Raji (cell line): ENCODE data around the gene USP47.

ENCODE experiments used
- POLR2A ChIP-seq: IDR thresholded peaks from 2 replicates; pipeline ENCODE4 v1.6.1; 2011; ENCODE audit warnings: low read depth, low read length, control low read depth; ENCODE audit not compliant: insufficient read depth

The USP47 gene, protein sequence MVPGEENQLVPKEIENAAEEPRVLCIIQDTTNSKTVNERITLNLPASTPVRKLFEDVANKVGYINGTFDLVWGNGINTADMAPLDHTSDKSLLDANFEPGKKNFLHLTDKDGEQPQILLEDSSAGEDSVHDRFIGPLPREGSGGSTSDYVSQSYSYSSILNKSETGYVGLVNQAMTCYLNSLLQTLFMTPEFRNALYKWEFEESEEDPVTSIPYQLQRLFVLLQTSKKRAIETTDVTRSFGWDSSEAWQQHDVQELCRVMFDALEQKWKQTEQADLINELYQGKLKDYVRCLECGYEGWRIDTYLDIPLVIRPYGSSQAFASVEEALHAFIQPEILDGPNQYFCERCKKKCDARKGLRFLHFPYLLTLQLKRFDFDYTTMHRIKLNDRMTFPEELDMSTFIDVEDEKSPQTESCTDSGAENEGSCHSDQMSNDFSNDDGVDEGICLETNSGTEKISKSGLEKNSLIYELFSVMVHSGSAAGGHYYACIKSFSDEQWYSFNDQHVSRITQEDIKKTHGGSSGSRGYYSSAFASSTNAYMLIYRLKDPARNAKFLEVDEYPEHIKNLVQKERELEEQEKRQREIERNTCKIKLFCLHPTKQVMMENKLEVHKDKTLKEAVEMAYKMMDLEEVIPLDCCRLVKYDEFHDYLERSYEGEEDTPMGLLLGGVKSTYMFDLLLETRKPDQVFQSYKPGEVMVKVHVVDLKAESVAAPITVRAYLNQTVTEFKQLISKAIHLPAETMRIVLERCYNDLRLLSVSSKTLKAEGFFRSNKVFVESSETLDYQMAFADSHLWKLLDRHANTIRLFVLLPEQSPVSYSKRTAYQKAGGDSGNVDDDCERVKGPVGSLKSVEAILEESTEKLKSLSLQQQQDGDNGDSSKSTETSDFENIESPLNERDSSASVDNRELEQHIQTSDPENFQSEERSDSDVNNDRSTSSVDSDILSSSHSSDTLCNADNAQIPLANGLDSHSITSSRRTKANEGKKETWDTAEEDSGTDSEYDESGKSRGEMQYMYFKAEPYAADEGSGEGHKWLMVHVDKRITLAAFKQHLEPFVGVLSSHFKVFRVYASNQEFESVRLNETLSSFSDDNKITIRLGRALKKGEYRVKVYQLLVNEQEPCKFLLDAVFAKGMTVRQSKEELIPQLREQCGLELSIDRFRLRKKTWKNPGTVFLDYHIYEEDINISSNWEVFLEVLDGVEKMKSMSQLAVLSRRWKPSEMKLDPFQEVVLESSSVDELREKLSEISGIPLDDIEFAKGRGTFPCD (N-terminal part only)

DNA sequence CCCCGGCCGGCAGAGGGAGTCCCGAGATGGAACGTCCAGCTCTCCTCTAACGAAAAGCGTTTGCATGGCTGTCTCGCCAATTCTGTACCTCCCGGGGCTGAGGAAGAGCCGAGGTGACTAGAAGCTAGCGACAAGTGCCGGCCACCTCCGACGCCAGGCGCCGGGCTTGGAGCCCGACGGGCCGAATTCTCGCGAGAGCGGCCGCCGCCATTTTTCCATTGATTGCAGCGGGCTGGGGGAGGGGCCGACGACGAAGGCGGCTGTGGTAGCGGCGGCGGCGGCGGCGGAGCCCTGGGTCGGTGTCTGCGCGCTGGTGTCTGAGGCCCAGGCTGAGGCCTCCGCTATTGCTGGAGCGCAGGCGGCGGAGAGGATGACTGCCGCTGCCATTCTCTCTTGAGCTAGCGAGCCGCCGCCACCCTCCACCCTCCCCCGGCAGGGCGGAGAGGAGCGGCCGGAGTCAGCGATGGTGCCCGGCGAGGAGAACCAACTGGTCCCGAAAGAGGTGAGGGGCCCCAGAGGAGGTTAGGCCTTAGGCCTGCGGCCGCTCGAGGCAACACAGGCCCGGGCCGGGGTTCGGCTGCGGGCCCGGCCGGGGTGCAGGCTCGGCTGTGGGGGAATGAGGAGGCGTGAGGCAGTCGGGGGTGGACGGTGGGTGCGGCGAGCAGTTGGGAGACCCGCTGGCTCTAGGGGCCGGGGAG is at the start of gene USP47:
Gene USP47, plus strand, starts transcription at position 250 of the 698 bp plus-strand sequence. Its CDS starts 214 bp downstream, at position 464.
- TF ChIP-seq POLR2A = peak; percentile 77

DNA sequence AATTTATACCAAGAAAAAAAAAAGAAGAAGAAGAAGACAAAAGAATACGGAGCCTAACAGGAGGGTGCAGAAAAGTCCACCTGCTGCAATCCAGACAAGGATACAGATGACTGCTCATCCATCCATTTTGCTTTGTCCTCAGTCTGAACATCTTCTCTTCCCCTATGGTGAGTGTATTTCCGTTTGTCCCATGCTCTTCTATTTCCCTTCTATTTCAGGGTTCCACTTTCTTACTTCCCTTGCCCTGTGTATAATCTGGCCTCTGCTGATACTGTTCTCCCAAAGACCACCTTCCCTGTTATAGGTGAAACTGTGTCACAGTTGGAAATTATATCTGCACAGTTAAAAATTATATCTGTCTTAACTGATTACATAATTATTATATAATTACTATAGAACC is 48.7 kb upstream of the USP47 start:
- no peak for TF ChIP-seq POLR2A

DNA sequence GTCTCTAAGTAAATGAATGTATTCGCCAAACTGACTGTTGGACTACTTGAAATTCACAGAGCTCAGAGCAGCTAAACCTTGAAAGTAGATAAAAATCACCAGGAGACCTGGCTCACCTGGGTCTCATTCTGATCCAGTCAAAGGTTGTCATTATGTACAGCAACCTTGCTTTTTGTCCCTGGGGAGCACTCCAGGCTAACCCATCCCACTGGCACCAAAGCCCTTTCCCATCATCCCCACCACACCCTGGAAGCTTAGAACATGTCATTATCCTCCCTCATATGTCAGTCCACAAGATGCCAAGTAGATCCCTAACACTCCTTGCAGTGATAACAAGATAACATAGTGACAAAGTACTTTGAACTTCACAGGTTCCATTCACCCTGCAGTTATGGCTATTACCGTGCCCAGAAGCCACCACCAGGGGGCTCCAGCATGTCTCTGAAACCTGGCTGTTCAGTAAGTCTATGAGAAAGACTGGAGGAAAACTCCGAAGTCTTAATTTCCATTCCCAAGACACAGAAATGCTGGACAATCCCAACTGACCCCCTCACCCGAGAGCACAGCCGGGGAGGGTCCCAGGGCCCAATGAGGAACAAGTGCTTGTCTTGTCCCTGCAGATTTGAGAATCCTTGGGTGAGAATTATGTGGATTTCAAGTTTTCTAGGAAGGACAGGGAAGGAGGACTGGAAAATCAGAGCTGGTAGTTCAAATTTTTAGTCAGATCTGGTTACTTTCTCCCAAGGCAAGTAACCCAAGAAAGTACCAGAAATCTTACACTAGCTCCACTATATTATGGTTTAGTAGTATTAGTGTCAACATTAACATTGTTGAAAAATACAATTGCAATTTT is 43.0 kb upstream of the USP47 start:
- no peak for TF ChIP-seq POLR2A

DNA sequence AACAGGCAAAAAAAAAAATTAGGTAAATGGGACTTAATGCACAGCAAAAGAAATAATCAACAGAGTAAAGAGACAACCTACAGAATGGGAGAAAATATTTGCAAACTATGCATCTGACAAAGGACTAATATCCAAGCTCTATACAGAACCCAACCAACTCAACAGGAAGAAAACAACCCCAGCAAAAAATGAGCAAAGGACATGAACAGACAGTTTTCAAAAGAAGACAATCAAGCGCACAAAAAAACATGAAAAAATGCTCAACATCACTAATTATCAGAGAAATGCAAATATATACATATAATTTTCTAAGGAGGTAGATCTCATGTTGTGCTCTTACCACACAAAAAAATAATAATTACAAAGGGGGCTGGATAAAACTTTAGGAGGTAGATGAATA is 36.5 kb upstream of the USP47 start:
- no peak for TF ChIP-seq POLR2A

DNA sequence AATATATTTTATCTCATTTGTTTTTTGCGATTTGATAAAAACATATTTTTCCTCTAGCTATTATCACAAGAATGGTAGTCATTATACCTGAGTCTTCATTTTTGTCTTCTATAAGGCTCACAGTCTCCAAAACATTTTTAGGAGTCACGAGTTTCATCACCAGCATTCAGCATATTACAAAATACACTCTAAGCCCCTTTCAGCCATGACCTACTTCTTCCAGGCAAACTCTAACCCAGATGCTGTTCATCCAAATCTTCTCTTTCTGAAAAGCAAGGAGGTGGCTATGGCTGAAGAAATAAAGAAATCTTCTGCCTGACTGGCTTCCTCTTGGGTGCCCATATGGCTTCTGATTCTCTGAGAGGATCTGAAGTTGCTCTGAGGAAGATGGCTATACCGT is 35.7 kb upstream of the USP47 start:
- TF ChIP-seq POLR2A = no peak

DNA sequence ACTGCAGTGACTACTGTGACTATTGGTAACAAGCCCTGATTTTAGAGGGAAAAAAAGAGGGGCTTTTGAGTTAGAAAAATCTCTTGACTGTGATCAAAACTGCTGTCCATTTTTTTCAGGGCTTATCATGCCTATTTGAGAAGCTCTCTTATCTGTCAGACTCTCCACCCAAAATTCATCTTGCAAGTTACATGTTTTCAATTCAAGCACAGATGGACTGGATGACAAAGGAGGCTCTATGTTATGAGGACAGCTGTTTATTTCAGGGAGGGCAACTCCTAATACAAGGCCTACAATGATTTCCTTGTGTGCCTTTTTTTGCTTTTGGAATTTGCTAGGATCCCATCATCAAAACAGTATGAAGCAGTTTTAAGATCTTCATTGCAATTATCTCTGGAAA is 35.2 kb upstream of the USP47 start:
- TF ChIP-seq POLR2A = no peak

DNA sequence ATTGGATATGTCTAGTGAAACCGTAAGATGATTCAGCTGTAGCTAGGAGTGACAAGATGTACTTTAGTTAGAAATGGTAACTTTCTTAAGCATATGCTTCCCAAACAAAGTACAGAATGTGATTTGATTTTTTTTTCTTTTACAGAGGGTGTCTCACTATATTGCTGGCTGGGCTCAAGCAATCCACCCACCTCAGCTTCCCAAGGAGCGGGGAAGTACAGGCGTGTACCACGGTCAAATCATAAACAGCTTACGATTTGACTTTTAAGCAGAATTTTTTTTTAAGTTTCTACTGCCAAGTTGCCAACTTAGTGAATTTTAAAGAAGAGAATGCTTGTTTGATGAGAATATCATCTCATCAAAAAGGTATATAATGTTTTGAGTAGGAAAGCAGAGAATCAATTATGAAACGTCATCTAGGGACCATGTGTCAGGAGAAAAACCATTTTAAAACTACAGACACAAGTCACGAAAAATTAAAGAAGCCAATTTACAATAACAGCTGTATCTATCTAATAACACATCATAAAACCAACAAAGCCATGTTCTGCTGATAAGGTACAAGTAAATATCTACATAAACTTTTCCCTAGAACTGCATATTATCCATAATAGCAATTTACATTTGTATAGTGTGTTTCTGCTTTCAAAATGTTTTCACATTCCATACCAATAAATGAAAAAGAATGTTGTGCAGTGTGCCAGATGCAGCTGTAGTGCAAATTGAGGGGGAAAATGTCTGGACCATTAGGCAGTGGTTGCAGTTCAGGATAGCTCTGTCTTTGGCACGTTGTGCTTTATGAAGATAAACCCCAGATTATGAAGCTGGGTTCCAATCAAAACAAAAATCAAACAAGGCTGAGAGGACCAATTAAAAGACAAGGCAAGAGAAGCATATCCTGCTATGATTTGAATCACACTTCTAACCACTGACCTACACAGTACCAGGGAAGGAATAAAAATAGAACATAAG is 33.7 kb upstream of the USP47 start:
- no peak for TF ChIP-seq POLR2A

DNA sequence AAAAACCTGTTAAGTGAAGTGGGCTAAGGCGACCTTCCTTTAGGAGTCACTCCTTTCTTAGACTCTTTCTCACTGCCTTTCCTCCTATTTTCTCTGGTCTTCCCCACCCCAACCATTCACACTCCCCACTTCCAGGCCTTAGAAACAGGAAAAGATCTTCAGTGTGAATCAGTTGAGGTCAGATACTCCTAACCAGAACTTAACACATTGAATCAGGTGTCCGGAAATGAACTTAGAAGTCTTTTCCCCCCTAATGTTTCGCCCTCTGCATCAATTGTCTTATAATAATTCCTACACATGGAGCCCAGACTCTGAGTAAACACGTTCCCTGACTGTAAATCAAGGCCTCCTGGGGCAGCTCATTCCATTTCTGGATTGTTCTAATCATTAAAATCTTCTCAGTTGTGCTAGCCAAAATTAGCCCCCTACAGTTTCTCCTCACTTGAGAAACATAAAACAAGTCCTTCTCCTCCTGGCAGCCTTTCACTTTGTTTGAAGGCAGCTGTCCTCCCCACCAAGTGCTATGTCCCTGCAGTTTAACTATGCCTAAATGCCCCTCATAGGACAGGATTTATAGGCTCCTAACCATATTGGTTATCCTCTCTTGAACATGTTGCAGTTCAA is 32.7 kb upstream of the USP47 start:
- no peak for TF ChIP-seq POLR2A

DNA sequence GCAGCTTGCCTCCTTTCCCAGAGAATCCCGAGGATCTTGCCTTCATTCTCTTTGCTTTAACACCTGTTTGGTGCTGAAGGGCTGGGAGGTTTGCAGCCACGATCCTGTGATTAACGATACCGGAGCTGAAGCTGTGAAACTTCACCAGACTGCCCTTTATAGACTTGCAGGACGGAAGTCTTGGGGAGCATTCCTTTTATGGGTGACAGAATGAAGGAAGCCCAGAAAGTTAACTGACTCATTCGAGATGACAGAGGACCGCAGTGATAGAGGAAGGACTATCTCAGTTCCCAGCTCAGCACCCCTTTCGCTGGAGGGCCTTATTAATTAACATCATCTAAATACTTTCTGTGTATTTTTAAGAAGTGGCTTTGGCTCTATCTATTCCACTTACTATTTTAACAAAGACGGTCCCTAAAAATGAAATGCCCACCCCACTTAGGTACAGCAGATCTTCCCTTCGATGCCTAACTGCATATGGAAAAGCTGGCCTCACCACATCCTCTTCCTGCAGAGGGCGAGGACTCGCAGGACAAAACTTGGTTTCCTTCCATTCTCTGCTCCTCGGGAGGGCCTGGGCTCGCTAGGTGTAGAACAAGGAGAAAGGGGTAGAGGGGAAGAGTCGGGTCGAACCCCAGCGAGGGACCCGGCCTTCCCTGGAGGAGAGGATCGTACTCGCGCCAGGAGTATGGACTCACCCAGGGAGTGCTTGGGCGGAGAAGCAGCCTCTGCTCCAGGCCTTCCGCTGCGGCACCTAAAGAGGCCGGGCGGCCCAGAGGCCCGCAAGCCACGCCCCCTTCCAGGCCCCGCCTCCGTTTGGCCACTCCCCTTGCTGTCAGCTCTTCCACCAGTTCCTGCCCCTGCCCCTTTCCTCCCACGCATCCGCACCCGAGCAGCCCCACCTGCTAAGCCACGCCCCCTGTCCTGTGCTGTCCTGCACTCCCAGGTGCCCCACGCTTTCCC is 30.7 kb upstream of the USP47 start:
- no peak for TF ChIP-seq POLR2A

DNA sequence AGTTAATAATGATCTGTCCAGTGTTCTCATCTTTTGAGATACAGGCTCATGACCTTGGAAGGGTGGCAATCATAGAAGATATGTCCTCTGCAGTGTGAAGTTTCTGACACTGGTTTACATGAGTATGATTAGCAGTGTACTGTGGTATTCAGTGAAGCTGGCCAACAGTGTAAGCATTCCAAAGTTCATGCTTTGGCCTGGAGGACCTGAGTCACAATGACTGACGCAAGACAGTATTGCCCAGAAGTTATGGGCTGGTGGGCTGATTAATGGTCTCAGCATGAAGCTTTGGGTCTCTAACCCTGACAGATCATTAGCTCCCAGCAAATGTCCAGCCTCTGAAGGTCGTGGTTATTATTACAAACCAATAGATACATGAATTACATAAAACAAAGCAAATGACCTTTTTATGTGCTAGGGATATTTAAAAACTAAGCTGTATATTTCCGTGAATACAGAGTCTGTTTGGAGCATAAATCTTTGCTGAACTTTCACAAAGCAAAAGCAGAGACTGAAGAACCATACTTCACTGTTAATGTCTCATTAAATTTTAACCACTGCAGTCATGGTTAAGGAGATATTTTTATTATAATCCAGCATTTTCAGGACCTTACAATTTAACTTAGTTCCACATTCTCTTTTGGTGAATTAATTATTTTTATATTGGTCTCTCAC is 28.3 kb upstream of the USP47 start:
- TF ChIP-seq POLR2A = no peak
